HL-60/S4 (cell line): ENCODE data around the gene LOC128125822.
"Not testable (repeated sequence)": the region's sequence is repeated elsewhere in the genome, so short reads cannot be mapped to it uniquely, and the experiment has no call there.

Experiments used
- in situ Hi-C: fragments of 300-500 bp; cut with MboI; formaldehyde crosslinking; loops from 2 replicates; pipeline ENCODE4 v1.14.3; 2022; ENCODE audit warnings: low sequenced_read_pairs

The LOC128125822 gene

DNA sequence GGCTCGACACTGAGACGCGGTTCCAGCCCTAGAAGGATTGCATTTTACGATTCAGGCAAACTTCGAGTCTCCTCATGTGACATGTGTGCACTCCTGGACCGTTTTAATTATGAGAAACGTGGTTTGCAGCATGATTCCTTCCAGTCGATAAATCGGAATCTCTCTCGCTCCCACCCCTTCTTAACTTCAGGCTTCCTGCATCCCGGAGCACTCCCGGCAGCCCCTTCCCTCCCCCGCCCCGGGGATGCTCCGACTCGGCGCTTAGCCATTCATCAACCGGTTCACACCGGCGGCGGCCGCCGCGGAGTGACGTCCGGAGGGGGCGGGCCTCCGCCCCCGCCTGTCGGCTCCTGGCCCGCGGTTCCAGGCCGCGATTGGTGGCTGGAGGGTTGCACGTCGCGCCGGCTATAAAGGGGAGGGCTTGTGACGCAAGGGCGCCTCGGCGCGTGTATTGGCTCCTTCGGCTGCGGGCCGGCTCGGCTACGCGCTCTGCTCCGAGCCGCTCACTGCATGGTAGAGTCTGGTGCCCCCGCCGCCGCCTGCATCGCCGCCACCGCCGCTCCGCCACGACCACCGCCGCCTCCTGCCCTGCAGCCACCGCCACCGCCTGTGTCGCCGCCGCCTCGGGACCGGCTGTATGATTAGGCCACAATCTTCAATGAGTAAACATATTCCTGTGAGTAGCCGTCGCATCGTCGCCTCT is at the start of gene LOC128125822, which contains the start of gene PTP4A1:
Gene LOC128125822, plus strand, starts transcription at position 437 of the 703 bp plus-strand sequence.
Gene PTP4A1, plus strand, starts transcription at position 437 of the 703 bp plus-strand sequence. CDS start 4,401 bp downstream, outside the sequence.
- in situ Hi-C loops: loop anchor here (25.0 kb wide), 1 partner anchor 210 kb away; no protein-coding TSS in a partner anchor

DNA sequence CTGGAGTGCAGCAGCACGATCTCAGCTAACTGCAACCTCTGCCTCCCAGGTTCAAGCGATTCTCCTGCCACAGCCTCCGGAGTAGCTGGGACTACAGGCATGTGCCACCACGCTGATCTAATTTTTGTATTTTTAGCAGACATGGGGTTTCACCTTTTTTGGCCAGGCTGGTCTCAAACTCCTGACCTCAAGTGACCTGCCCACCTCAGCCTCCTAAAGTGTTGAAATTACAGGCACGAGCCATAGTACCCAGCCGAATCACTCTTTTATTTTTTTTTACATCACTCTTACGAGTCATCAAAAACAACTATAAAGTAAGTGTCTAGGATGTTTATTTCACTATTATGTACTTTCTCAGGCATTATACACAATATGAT is 49.4 kb upstream of the LOC128125822 start:
- in situ Hi-C loops: not testable (repeated sequence)

- in situ Hi-C loops: no loop called here
These were observed 48.6 kb upstream of the LOC128125822 start for GRCh38 chr6:63523630-63524029.

DNA sequence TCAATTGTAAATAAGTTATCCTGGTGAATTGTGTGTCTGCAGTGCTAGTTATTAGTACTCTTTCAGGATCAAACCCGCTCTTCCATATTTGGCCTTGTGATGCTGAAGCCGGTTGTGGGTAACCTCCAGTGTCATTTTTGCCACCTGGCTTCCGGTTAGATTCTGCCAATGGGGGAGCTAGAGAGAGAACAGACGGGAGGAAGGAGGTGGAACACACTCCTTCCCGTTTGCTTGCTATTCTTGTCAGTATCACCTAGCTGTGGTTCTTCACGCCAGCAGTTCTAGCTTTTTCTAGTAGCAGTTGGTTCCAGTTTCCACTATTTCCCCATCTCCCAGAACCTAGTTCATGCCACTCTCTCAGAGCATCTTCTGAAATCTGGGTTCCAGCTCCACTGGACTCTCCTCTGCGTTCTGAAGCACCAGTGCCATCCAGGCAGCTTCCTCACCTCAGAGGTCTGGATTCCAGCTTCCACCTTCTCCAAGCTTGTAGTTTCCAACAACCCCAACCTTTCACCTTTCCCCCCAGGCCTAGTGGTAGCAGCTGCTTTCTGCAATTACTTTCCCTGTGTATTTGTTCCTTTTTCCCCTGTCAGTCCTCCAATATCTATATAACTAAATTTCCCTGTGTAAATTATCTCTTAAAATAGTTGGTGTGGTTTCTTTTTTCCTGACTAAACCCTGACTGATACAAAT is 46.9 kb upstream of the LOC128125822 start:
- in situ Hi-C loops: no loop called here

GRCh38 chr6:63526931-63527330 is 45.3 kb upstream of the LOC128125822 start:
- in situ Hi-C loops: no loop called here

DNA sequence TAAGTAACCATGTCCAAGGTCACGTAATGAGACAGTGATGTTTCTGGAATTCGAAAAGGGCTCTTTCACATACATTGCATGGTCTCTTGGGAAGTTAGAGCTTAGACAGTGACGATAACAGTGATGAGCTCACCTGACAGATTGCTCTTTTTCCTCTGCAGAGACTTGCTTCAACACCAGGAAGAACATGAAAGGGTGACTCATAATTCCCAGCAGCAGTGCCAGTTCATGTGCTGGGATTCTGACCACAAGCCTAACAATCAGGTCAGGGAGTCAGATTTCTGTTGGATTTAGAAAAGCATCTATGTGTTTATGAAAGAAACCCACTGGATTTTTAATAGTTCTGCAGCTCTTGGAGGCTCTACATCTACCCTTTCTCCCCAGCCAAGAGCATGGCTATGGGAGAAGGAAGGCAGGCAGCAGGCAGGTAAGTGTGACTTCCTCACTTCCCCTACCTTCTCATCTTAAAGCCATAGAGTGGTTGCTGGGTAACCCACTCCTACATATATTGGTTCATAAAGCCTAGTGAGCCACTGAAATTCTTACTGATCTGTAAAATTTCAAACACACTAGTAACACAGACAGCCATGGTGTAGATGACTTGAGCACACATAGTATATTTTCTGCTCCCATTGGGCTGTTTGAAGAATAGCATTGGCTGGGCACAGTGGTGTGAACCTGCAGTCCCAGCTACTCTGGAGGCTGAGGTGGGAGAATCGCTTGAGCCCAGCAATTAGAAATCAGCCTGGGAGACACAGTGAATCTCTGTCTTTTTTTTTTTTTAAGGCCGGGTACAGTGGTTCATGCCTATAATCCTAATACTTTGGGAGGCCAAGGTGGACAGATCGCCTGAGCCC is 44.4 kb upstream of the LOC128125822 start:
- in situ Hi-C loops: no loop called here

DNA sequence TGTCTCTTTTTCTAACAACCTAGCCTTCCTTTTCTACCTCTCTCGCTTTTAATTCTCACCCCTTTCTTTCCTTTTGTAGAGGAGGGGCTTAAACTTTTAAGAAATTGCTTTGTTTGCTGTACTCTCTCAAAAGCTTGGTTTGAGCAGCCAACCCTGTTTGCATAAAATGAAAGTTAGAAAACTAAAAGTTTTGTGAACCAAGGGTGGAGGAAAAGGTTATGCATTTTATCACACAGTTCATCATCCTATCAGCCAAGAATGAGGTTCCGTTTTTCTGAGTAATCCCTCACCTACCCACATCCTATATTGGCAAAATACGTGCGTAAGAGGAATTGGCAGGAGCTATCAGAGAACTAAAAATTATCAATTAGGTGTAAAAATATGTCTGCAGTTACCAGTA is 42.8 kb upstream of the LOC128125822 start:
- in situ Hi-C loops: no loop called here

DNA sequence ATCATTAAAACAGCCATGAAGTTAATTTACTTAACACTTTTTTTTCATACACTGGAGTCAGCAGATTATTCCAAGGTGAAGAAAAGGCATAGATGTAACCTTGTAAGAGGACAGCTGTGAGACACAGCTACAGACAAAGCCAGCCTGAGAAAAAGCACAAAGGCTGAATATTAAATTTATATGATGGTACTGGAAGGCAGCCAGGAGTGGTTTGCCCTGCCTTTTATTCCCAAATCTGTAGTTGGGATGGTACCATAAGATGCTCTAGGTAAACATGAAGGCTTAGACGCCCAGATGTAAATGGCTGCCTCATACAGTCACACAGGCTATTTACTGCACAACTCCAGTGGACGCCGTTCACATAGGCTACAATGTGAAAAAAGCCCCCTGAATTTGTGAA is 42.1 kb upstream of the LOC128125822 start:
- in situ Hi-C loops: no loop called here

- in situ Hi-C loops: no loop called here
These were observed 41.3 kb upstream of the LOC128125822 start for GRCh38 chr6:63530991-63531390.

DNA sequence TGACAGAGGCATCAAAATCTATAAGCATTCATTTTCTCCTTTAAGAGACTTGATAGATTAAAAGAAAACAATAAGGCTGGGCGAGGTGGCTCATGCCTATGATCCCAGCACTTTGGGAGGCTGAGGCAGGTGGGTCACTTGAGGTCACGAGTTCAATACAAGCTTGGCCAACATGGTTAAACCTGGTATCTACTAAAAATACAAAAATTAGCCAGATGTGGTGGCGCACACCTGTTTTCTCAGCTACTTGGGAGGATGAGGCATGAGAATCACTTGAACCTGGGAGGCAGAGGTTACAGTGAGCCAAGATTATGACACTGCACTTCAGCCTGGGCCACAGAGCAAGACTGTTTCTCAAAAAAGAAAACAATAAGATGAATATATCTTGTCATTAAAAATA is 39.3 kb upstream of the LOC128125822 start:
- in situ Hi-C loops: no loop called here

DNA sequence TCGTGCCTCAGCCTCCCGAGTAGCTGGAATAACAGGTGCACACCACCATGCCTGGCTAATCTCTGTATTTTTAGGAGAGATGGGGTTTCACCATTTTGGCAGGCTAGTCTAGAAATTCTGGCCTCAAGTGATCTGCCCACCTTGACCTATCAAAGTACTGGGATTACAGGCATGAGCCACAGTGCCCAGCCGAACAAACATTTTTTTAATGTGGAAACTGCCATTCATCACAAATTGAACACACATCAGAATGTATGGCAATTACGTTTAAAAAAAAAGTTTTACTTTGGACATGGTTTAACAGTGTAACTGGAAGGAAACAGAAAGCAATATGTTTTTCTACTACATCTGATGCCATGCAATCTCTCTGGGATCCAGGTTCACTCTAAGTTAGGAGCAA is 38.3 kb upstream of the LOC128125822 start:
- in situ Hi-C loops: no loop called here

GRCh38 chr6:63537201-63537958 is 34.9 kb upstream of the LOC128125822 start:
- in situ Hi-C loops: no loop called here

GRCh38 chr6:63537959-63538300 is 34.4 kb upstream of the LOC128125822 start:
- in situ Hi-C loops: no loop called here

- in situ Hi-C loops: no loop called here
These were observed 33.7 kb upstream of the LOC128125822 start for GRCh38 chr6:63538550-63538949.

DNA sequence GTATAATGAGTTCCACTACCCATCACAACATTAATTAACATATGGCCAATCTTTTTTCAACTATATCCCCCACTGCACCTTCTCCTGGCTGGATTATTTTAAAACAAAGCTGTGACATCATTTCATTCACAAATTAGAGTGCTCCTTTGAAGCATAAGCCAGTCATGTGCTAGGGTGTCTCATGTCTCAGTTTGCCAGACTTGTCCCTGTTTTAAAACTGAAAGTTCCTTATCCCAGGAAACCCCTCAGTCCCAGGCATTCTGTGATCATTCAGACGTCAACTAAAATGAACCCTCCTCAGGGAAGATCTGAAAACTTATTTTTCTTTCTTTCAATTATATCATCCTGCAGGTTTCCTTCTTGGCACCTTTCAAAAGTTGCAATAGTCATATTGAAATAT is 29.3 kb upstream of the LOC128125822 start:
- in situ Hi-C loops: no loop called here

DNA sequence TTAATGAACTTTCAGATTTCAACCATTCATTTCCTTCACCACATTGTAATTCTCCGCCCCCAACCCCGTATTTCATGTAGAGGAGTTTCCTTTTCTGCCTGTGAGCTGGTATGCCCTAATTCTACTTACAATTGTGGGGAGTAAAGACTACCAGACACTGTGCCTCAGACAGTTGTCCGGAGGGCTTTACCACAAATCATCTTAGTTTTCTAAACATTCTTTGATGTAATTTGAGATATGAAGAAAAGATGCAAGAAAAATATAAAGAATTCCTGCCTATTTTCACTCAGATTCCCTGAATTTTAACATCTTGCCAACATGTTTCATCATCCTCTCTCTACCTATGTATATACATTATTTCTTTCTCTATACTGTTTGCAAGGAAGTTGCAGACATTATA is 28.3 kb upstream of the LOC128125822 start:
- in situ Hi-C loops: no loop called here

GRCh38 chr6:63546236-63546635 is 26.0 kb upstream of the LOC128125822 start:
- in situ Hi-C loops: no loop called here

GRCh38 chr6:63546697-63547096 is 25.6 kb upstream of the LOC128125822 start:
- in situ Hi-C loops: no loop called here

DNA sequence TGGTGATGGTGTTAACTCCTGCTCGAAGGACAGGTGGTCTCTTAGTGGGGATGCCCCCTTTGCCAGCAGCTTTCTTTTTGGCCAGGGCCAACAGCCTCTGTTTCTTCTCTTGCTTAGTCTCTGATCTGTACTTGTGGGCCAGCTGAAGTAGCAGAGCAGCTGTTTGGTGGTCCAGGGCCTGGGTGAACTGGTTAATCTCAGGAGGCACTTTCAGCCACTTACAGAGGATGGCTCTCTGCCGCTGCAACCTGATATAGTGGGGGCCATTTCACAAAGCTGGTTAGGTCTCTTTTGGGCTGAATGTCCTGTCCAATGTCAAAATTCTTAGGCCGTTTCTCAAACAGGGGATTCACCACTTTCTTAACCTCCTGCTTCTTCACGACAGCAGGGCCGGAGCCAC is 23.2 kb upstream of the LOC128125822 start:
- in situ Hi-C loops: no loop called here

GRCh38 chr6:63553208-63553607 is 19.1 kb upstream of the LOC128125822 start:
- in situ Hi-C loops: loop anchor here (25.0 kb wide), 1 partner anchor 191 kb away; no protein-coding TSS in a partner anchor

- in situ Hi-C loops: loop anchor here (25.0 kb wide), 1 partner anchor 192 kb away; no protein-coding TSS in a partner anchor
These were observed 18.4 kb upstream of the LOC128125822 start for GRCh38 chr6:63553900-63554299.
